SK-N-SH (cell line): ENCODE data around the gene C3orf33. TPM values are rescaled to one million over a fixed set of nuclear protein-coding genes. Genes with fewer than 3 reads are reported as not detected.

Source experiments
- CTCF ChIA-PET: fragments of 300-600, 350-600 bp; formaldehyde crosslinking; extraction: SDS; loops from one replicate; lab custom pipeline; 2021; lab: Yijun Ruan, JAX
- POLR2A ChIA-PET: fragments of 350-600 bp; sonication (Branson Sonifier 250); formaldehyde crosslinking; extraction: SDS; loops from one replicate; lab custom pipeline; 2020; ENCODE audit warnings: antibody characterized with exemption, inconsistent platforms; lab: Yijun Ruan, JAX
- DNase-seq: peaks from one replicate; pipeline ENCODE4 v3.0.0; 2012
- H2AFZ ChIP-seq: fragments of 200-600 bp; sonication (generic); 2 replicates; pipeline ENCODE4 v1.8.1; 2016; ENCODE audit warnings: antibody characterized with exemption, mild to moderate bottlenecking, low read depth
- H3F3A ChIP-seq: fragments of 200-600 bp; sonication (generic); replicated peaks from 2 replicates; pipeline ENCODE3; 2016; ENCODE audit warnings: antibody characterized with exemption, mild to moderate bottlenecking; ENCODE audit not compliant: insufficient read depth
- H3K27ac ChIP-seq, 2 experiments: fragments of 200-500 bp in 1 of 2; fragments of 200-600 bp in 1 of 2; sonication (Bioruptor generic) in 1 of 2; sonication (generic), shearing (Covaris generic) in 1 of 2; 2 replicates each; pipeline versions ENCODE4 v1.5.1 to v1.6.1; 2014 to 2016; ENCODE audit warnings: low read depth in 2 of 2, inconsistent platforms in 1 of 2, low read length in 1 of 2, mild to moderate bottlenecking in 1 of 2, mixed read lengths in 1 of 2
- H3K27me3 ChIP-seq: fragments of 200-600 bp; sonication (generic), shearing (Covaris generic); 2 replicates; pipeline ENCODE4 v1.6.1; 2016; ENCODE audit warnings: mixed run types; ENCODE audit not compliant: insufficient read depth
- H3K36me3 ChIP-seq, 2 experiments: fragments of 200-500 bp in 1 of 2; fragments of 200-600 bp in 1 of 2; sonication (Bioruptor generic) in 1 of 2; sonication (generic) in 1 of 2; replicated peaks in 1 of 2; 2 replicates each; pipeline versions ENCODE3 to v1.5.1; 2014 to 2016; ENCODE audit warnings: low read length in 1 of 2, mild to moderate bottlenecking in 1 of 2; ENCODE audit not compliant: insufficient read depth in 2 of 2, control insufficient read depth in 1 of 2
- H3K4me1 ChIP-seq, 2 experiments: fragments of 200-500 bp in 1 of 2; fragments of 200-600 bp in 1 of 2; sonication (Bioruptor generic) in 1 of 2; sonication (generic), shearing (Covaris generic) in 1 of 2; 2 replicates each; pipeline versions ENCODE4 v1.5.1 to v1.6.1; 2014 to 2016; ENCODE audit warnings: low read depth in 1 of 2, low read length in 1 of 2, mixed run types in 1 of 2; ENCODE audit not compliant: insufficient read depth in 2 of 2, control insufficient read depth in 1 of 2
- H3K4me2 ChIP-seq: fragments of 200-600 bp; sonication (generic), shearing (Covaris generic); 2 replicates; pipeline ENCODE4 v1.6.1; 2017; ENCODE audit warnings: mixed run types
- H3K4me3 ChIP-seq, 2 experiments: fragments of 200-500 bp in 1 of 2; fragments of 200-600 bp in 1 of 2; sonication (Bioruptor generic) in 1 of 2; sonication (generic), shearing (Covaris generic) in 1 of 2; 2 replicates each; pipeline versions ENCODE4 v1.5.1 to v1.8.1; 2014 to 2016; ENCODE audit warnings: low read depth in 2 of 2, inconsistent platforms in 1 of 2, low read length in 1 of 2, mild to moderate bottlenecking in 1 of 2, mixed read lengths in 1 of 2, moderate library complexity in 1 of 2
- H3K79me2 ChIP-seq: fragments of 200-600 bp; sonication (generic); 2 replicates; pipeline ENCODE4 v1.8.1; 2017; ENCODE audit warnings: mild to moderate bottlenecking; ENCODE audit not compliant: insufficient read depth
- H3K9ac ChIP-seq: fragments of 200-600 bp; sonication (generic); 2 replicates; pipeline ENCODE4 v1.6.1; 2017; ENCODE audit warnings: mixed run types
- H3K9me2 ChIP-seq: fragments of 200-600 bp; sonication (generic); 2 replicates; pipeline ENCODE4 v1.6.1; 2017; ENCODE audit warnings: mixed run types
- H3K9me3 ChIP-seq: fragments of 200-600 bp; sonication (generic); 2 replicates; pipeline ENCODE4 v1.6.1; 2017; ENCODE audit warnings: mixed run types, mild to moderate bottlenecking, moderate library complexity
- H4K20me1 ChIP-seq: fragments of 200-600 bp; sonication (generic); 2 replicates; pipeline ENCODE4 v1.6.1; 2017; ENCODE audit warnings: mild to moderate bottlenecking, mixed run types; ENCODE audit not compliant: insufficient read depth
- CHD2 ChIP-seq: fragments of 150-350 bp; IDR thresholded peaks from 2 replicates; pipeline ENCODE4 v1.6.1; 2018; ENCODE audit warnings: low read length; ENCODE audit not compliant: partially characterized antibody
- ELF1 ChIP-seq: IDR thresholded peaks from 2 replicates; pipeline ENCODE4 v1.4.0; 2012
- EP300 ChIP-seq, 2 experiments: IDR thresholded peaks; 2 replicates each; pipeline versions ENCODE4 v1.4.0 to v1.6.1; 2012; ENCODE audit warnings: borderline replicate concordance in 1 of 2, low read depth in 1 of 2, low read length in 1 of 2
- FOSL2 ChIP-seq: IDR thresholded peaks from 2 replicates; pipeline ENCODE4 v1.4.0; 2012; ENCODE audit warnings: low read depth, mild to moderate bottlenecking, moderate library complexity, borderline replicate concordance
- FOXM1 ChIP-seq: IDR thresholded peaks from 2 replicates; pipeline ENCODE4 v1.4.0; 2012; ENCODE audit warnings: low read depth, mild to moderate bottlenecking
- GABPA ChIP-seq: IDR thresholded peaks from 2 replicates; pipeline ENCODE4 v1.4.0; 2012; ENCODE audit warnings: low read depth, mild to moderate bottlenecking
- MEF2A ChIP-seq: IDR thresholded peaks from 2 replicates; pipeline ENCODE4 v1.4.0; 2012; ENCODE audit warnings: low read depth, borderline replicate concordance
- POLR2AphosphoS5 ChIP-seq: IDR thresholded peaks from 2 replicates; pipeline ENCODE4 v1.6.1; 2012; ENCODE audit warnings: low read depth, low read length
- RAD21 ChIP-seq: IDR thresholded peaks from 2 replicates; pipeline ENCODE4 v1.6.1; 2012; ENCODE audit warnings: mild to moderate bottlenecking, low read length
- RFX5 ChIP-seq: IDR thresholded peaks from 2 replicates; pipeline ENCODE4 v1.6.1; 2012; ENCODE audit warnings: mild to moderate bottlenecking, improper control_type of control experiment, low read length
- SIN3A ChIP-seq: IDR thresholded peaks from 2 replicates; pipeline ENCODE4 v1.6.1; 2012; ENCODE audit warnings: low read depth, mild to moderate bottlenecking, low read length, moderate library complexity, borderline replicate concordance
- SMC3 ChIP-seq: IDR thresholded peaks from 2 replicates; pipeline ENCODE4 v1.6.1; 2012; ENCODE audit warnings: low read depth, low read length, improper control_type of control experiment
- WGBS: methylation state at CpG from one replicate; pipeline ENCODE4 v1.1.6; 2017; ENCODE audit warnings: low lambda C conversion rate; 5-methylcytosine and 5-hydroxymethylcytosine counted together
- polyA plus RNA-seq, 3 experiments: library from polyadenylated mRNA; depleted of rRNA; stranded (reverse); fragments of >200 nt; gene quantifications; 2 replicates each; pipeline ENCODE4 v1.2.3, GENCODE V29; 2012
- TF ChIP-seq, protein P1 (sequence below): fragments of 200-600 bp; sonication (generic); IDR thresholded peaks from 2 replicates; pipeline ENCODE4 v1.6.1; 2017; ENCODE audit warnings: antibody characterized with exemption, mild to moderate bottlenecking, moderate library complexity

Gene C3orf33
- polyA plus RNA-seq, 1 of the 3 experiments (the other 2 are of a cell fraction) = 2.9 TPM

DNA sequence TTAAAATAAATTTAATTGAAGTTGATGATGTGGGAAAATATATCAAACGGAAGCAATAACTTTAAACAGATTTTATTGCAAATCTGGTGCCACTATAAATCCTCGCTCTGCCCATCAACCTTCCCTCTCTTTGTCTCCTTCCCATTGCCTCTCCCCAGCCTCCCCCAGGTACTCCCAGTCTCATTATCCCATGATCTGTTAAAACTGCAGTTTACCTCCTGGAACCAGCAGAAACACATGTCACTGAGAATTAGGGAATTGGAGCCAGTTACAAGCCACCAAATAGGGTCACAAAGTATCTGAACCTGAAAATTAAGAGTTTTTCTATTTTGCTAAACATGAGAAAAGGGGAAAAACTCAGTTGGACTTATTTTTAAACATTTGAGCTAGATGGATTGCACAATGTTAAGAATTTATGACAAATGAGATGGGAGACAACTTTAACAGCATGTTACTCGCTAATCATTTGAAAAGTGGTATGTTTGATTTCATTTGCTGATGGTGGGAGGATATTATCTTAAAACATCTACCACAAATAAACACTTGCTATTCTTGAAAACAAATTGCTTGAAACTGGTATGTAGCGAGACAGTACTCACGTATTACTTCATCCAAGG lies 63.6 kb downstream of the C3orf33 start:
- Histone ChIP-seq H3K36me3 (no peaks in the 10 kb centered on the region), H3K9me3 (no peaks in the 10 kb centered on the region), H3K9ac (no peak overlapping the region), H2AFZ (no peak overlapping the region), H3K27ac (no peak overlapping the region), H3F3A (no peaks in the 10 kb centered on the region), H3K4me1 (peaks cover 0 to 6% of the 10 kb centered on the region in 2 experiments; a peak in 1 of 4 replicates), H3K4me3 (no peak overlapping the region), H4K20me1 (no peaks in the 10 kb centered on the region), H3K9me2 (no peaks in the 10 kb centered on the region), H3K4me2 (no peak overlapping the region), H3K79me2 (no peaks in the 10 kb centered on the region), H3K27me3 (peaks cover 13% of the 10 kb centered on the region; the same call in 1 of the 2 replicates)
- POLR2A ChIA-PET = no interaction called here
- 93% methylated on average over 5 of the region's 5 CpGs for WGBS
- CTCF ChIA-PET = no interaction called here
- TF ChIP-seq CHD2 (no peak), FOSL2 (no peak), RFX5 (no peak), EP300 (IDR thresholded peaks at IDR 0.05; ENCODE audit: borderline replicate concordance in 1 of 2, low read depth in 1 of 2, low read length in 1 of 2) (no peak), RAD21 (no peak), FOXM1 (no peak)
- DNase-seq = no peak

DNA sequence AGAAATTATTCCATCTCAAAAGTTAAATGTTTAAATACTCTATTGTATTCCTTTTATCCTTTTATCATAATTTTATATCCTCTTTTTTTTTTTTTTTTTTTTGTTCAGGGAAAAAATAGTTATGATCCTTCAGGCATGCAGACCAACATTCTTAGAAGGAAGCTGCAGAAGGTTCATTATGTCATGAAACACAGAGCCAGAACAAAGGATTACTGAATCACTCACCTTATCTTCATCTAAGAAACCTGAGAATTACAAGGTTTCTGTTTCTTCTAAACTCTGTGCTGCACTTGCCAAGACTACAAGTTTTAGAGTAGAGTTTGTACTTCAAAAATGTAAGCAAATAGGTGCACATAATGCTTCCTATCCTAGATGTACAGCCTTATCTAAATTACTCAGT lies 64.5 kb downstream of the C3orf33 start:
- ChIA-PET POLR2A (no interaction called here), CTCF (interaction anchor here (0.9 kb wide), 1 partner anchor 65 kb away, joined by 3 read pairs; the partner anchor contains the start of gene C3orf33)
- H3K9me2 ChIP-seq = no peaks in the 10 kb centered on the region
- H3K4me2 ChIP-seq = no peak overlapping the region
- H2AFZ ChIP-seq = no peak overlapping the region
- no peaks in the 10 kb centered on the region for H4K20me1 ChIP-seq
- peaks cover 13% of the 10 kb centered on the region; the same call in 1 of the 2 replicates for H3K27me3 ChIP-seq
- no peaks in the 10 kb centered on the region for H3K79me2 ChIP-seq
- H3K36me3 ChIP-seq = no peaks in the 10 kb centered on the region
- H3K4me3 ChIP-seq = no peak overlapping the region
- H3K4me1 ChIP-seq = peaks cover 0 to 6% of the 10 kb centered on the region in 2 experiments; a peak in 1 of 4 replicates
- TF ChIP-seq, protein P1, sequence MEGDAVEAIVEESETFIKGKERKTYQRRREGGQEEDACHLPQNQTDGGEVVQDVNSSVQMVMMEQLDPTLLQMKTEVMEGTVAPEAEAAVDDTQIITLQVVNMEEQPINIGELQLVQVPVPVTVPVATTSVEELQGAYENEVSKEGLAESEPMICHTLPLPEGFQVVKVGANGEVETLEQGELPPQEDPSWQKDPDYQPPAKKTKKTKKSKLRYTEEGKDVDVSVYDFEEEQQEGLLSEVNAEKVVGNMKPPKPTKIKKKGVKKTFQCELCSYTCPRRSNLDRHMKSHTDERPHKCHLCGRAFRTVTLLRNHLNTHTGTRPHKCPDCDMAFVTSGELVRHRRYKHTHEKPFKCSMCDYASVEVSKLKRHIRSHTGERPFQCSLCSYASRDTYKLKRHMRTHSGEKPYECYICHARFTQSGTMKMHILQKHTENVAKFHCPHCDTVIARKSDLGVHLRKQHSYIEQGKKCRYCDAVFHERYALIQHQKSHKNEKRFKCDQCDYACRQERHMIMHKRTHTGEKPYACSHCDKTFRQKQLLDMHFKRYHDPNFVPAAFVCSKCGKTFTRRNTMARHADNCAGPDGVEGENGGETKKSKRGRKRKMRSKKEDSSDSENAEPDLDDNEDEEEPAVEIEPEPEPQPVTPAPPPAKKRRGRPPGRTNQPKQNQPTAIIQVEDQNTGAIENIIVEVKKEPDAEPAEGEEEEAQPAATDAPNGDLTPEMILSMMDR = no peak
- TF ChIP-seq EP300 (IDR thresholded peaks at IDR 0.05; ENCODE audit: borderline replicate concordance in 1 of 2, low read depth in 1 of 2, low read length in 1 of 2) = no peak
- TF ChIP-seq SIN3A = no peak
- no peak for TF ChIP-seq RFX5
- TF ChIP-seq MEF2A = no peak
- no peak for TF ChIP-seq ELF1
- TF ChIP-seq POLR2AphosphoS5 = no peak
- TF ChIP-seq GABPA = no peak
- no peak for TF ChIP-seq SMC3
- H3F3A ChIP-seq = no peaks in the 10 kb centered on the region
- H3K9ac ChIP-seq = no peak overlapping the region
- H3K27ac ChIP-seq = no peak overlapping the region
- DNase-seq = no peak
- H3K9me3 ChIP-seq = no peaks in the 10 kb centered on the region
